ENCODE data around the gene KLHL29.

Gene KLHL29

DNA sequence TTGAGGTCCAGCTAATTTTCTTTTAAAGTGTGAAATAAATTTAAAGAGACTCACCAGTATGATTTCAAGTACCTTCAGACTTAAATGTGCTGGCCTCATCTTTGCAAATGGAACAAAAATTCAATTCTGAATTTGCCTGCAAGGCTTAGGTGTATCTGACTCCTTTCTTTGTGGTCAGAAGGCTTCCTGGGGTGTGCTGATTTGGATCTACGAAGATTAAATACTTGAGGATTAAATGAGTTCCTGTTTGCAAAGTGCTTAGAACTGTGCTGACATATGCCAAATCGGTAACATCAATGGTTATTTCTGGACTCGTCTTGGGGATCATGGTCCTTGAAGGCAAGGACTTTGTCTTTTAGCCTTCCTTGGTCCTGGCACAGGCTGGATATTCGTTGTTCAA, 9.7 kb downstream of the KLHL29 start:
- no peak for DNase-seq (ENCODE audit: low read depth in 2 of 2)

DNA sequence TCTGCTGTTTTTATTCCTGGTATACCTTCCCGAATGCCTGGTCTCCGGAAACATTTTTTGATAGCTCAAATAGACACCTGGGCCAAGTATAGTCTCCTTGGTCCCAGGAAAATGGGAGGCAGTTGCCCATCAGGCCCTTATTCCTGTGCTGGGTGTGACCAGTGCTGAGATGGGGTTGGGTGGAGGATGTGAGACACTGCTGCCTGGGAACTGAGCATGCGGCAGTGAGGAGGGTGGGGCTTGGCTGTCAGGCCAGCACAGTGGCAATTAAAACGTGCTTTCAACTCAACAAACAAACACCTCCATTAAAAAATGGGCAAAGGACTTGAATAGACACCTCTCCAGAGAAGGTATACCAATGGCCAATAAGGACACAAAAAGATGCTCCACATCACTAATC, 12.5 kb downstream of the KLHL29 start:
- DNase-seq (ENCODE audit: low read depth in 2 of 2): no peak

DNA sequence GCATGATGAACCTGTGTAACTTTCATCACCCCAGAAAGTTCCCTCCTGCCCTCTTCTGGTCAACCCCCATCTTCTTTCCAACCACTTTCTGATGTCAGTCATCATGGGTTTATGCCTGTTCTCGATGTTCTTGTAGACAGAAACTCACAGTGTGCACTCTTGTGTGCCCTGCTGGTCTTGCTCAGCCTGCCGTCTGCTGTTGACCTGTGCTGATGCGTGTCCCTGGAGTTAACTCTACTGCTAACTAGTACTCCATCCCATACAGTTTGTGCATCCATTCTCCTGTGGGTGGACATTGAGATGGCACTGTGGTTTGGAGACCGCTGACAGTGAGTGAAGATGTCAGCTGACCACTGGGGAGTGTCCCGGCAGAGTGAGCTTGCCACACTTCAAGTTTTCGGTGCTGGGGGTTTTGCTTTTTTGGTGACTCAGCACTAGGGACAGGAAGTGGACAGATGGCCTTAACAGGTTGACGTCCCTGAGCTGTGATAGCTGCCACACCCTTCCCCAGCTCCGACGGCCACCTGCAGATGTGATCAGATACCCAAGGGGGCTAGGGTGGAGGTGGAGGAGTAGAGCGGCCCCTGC, 14.8 kb downstream of the KLHL29 start:
- DNase-seq (ENCODE audit: low read depth in 2 of 2): no peak

DNA sequence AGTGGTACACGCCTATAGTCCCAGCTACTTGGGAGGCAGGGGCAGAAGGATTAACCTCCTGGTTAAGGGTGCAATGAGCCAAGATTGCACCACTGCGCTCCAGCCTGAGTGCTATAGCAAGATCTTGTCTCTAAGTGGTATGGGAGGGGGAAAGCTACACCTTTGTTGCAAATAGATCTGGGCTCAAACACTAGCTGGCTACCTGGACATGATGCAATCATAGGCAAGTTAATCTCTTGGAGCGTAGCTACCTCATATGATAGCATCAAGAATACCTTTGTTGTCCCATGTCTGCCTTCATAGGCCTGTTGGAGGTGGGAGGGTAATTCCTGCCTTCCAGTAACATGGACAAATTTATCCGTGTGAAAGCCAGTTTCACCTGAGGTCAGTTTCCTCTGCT, 15.7 kb downstream of the KLHL29 start:
- no peak for DNase-seq (ENCODE audit: low read depth in 2 of 2)

DNA sequence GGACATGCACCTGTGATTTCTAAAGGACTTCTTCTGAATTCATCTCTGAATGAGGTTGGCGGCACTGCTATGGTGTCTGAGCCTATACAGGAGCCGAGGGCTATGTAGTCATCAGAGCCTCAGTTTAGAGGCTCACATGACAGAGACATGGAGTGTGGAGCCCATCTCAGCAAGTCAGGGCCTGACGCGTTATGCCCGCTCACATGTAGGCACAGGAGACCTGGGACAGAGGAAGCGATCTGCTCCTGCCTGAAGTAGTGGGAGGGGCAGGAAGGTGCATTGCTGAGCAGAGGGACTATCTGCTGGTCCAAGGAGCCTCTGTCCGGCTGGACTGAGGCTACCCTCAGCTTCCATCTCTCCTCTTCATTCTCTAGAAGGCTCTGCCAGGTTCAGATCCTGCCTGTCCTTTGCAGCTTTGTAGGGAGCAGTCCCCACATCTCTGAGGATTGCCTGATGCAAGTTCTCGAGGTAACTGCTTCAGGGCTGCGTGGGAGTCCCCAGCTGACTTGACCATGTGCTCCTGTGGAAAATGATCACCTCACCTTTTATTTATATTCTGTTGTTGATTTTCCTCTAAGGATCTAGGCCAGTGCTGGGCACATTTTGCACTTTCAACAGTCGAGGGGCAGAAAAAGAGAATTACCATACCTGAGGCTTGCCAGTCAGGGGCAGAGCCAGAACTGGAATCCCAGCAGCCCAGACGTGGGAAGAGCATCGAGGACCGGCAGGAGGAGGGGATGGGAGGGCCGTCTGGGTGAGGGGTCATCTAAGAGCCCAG, 16.6 kb downstream of the KLHL29 start:
- DNase-seq (ENCODE audit: low read depth in 2 of 2): no peak

DNA sequence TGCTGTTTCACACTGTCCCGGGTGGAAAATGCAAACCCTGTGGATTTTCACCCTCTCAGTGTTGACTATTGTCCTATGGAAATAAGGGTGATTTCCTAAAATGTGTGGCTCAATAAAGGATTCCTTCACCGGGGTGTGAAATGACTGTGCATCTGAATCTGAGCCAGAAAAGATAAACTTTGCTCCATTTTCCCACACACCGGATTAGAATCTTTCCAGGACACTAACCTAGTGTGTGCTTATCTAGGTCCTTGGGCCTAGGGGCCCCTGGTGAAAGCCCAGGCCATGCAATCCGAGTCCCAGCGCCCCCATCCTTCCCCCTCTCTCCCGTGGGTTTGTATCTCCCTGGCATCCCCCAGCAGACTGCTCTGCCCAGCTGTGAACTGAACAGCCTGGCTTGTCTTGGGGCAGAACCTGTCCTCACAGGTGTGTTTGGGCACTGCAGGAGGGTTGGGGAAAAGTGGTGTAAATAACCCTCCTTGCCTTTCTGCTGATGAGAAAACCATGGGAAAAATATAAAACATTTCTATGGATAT, 17.3 kb downstream of the KLHL29 start:
- no peak for DNase-seq (ENCODE audit: low read depth in 2 of 2)

DNA sequence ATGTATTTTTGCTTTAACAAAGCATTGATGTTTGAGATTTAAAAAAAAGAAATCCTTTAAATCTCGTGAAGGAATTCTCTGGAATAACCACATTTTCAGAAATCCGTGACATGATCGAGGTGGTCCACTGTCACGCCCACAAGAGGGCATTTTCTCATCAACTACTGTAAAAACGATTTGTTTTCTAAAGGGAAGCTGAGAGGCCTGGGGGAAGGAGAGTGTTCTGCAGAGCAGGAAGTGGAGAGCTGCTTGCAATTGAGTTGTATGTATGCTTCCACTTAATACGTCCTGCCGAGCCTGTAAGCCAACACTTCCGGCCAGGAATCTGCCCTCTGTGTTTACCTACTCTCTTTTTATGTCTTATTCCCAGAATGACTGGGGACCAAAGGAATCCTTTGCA, 19.4 kb downstream of the KLHL29 start:
- no peak for DNase-seq (ENCODE audit: low read depth in 2 of 2)

DNA sequence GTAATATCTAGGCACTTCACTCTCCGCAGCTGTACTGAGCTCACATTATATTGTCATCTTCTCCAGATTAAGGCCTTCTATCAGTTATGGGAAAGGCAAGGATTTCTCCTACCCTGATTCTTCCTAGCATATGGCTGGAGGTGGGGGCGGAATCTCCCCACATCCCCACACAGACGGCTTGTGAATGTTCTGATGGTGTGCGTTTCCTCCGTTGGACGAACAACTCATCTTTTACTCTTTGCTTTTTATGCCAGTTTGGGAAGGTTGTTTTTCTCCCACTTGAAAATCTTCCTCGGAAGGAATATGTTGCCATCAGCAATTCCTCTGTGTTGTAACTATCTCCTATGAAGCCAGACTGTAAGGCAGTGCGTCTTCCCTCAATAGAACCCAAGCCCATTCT, 24.3 kb downstream of the KLHL29 start:
- no peak for DNase-seq (ENCODE audit: low read depth in 2 of 2)

DNA sequence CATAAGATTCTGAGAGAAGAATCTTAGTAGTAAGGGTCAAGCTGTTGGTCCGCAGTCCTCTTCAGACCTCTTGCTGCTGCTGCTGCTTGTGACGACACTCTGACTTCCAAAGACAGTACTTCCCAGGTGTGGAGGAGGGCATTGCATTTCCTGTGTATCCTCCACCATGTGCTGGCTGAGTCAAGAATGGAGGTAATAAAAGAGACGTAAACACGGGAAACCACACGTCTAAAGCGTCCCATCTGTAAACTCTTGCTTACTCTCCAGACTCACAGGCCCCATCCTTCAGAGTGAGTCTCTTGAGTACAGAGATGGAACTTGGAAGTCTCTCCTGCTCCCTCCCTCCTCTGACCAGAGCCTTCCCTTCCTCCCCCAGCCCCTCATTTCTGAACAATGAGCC, 25.6 kb downstream of the KLHL29 start:
- no peak for DNase-seq (ENCODE audit: low read depth in 2 of 2)

DNA sequence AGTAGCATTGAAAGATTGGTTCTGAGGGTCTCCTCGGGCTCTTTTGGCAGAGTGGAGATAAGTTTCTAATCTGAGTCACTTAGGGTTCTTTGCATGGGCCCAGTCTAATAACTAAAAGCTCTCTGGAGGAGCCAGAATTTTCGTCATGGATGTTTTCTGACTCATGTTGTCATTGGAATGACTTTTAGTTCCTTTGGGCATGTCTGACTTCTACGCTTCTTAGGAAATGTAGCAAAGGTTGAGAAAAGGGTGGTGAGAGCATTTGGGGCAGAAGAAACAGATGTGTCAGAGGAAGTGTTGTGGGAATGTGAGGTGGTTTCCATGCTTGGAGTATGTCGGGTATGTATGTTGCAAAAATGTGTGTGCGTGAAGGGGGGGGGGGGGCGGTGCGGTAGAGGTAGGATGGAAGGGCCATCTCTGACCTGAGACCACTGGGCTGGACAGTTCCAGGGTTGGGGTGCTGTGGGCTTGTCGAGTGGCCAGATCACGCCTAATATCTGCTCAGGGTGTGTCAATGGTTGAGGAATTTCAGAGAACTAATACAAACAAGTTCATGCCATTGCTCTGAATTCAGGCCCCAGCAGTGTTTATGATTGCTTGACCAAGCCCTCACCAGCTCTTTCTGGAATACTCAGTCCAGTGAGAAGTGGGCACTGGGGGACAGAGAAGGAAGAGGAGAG, 26.9 kb downstream of the KLHL29 start:
- no peak for DNase-seq (ENCODE audit: low read depth in 2 of 2)

DNA sequence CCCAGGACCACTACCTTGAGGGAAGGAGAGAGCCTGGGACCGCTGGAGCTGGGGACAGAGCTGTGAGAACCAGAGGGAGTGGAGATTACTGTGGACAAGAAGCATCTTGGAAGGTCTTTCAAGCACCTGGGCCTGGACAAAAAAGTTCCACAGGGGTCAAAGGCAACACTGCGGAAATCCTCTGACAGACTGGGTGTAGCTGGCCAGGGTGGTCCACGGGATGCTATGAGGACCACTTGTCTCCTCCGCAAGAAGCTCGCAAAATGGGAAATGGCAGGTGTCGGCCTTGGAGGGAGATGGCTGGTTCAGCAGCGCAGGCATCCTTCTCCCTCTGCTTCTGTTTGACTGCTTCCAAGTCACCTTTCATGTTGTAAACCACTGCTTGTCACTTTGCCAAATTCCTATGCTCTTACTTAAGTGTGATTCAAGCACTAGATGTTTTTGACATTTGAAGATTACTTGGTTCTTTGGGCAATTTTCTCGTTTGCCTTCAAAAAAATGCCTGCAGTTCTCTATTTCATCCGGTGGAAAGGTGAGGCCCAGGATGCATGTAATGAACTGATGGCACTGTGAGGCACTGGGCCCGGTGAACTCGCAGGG, 27.7 kb downstream of the KLHL29 start:
- DNase-seq (ENCODE audit: low read depth in 2 of 2): no peak

DNA sequence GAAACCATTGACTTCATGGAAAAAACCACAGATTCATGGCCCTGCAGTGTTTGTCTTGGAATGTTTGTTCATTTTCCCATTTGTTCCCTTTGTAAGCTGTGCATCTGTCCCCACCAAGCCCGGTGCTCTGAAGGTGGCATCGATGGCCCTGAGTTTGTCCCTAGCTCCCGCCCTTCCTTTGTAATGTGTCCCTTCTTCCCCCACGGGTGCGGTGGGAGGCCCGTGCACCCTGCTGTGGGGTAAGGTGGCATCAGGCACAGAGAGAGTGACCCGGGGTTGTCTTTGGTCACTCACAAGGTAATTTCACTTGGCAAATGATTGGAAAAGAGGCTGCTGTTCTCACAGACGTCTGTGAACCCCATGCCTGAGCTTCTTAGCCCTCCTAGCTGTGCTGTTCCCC, 28.7 kb downstream of the KLHL29 start:
- no peak for DNase-seq (ENCODE audit: low read depth in 2 of 2)

DNA sequence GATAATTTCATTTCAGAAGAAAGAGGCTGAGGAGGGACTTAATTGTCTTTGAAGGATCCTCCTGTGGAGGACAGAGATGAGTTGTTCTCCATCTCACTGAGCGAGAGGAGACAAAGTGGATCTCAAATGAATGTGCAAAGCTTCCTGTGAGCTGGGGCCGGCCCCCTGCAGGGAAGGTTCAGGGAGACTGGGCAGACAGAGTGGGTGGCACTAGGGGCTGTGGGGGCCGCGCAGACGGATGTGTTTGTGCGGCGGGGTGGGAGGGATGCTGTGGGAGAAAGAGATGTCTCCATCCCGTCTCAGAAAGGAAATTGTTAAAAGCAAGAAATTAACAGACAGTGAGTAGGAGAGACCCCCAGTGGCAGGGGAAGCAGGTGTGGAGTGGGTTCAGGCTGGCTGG, 29.1 kb downstream of the KLHL29 start:
- DNase-seq (ENCODE audit: low read depth in 2 of 2): no peak

DNA sequence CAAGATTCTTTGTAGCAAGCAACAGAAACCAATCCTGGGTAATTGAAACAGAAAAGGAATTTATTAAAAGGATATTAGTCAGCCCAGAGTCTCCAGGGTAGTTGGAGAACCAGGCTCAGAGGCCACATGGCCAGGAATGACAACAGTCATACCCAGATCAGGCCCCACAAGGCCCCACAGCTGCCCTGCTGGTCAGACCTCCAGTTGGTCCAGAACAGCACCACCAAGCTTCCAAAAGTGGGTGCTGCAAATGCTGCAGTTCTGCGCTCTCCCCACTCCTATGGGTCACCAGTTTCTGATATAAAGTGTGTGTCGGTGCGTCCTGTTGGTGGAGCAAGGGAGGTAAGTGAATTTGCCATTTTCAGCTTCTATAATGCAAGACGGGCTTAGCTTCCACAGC, 29.9 kb downstream of the KLHL29 start:
- no peak for DNase-seq (ENCODE audit: low read depth in 2 of 2)

DNA sequence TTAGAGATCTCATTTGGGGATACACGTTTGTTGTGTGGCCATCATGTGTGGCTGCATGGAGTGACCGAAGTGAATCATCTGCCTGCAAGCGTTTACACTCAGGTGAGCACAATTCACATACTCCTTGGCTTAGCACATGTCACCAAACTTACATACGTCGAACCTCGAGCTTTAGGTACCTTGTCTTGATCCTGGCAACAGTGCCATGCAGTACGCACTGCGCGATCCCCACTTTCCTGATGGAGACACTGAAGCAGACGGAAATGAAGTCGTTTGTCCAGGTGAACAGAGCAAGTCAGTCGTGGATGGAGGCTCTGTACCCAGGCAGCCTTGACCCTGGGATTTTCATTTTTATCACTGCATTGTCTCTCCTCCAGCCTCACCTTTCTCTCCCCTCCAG, 32.3 kb downstream of the KLHL29 start:
- DNase-seq (ENCODE audit: low read depth in 2 of 2): no peak

DNA sequence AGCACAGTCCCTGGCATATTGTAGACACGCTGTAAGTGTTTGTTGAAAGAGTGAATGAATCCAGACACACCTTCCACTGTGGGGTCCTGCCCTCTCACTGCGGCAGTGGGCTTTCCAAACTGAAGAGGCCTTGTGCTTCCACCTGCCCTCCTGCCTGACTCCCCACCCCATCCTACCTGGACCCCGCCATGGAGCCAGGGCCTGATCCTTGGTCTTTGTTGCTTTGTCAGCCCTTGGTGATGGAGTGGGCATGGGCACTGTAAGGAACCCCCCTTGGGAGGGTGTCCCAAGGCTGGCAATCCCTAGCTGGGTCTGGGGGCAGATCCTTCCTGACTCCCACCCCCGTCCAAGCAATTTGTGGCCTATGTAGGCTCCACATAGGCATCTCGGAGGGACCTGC, 33.1 kb downstream of the KLHL29 start:
- no peak for DNase-seq (ENCODE audit: low read depth in 2 of 2)

DNA sequence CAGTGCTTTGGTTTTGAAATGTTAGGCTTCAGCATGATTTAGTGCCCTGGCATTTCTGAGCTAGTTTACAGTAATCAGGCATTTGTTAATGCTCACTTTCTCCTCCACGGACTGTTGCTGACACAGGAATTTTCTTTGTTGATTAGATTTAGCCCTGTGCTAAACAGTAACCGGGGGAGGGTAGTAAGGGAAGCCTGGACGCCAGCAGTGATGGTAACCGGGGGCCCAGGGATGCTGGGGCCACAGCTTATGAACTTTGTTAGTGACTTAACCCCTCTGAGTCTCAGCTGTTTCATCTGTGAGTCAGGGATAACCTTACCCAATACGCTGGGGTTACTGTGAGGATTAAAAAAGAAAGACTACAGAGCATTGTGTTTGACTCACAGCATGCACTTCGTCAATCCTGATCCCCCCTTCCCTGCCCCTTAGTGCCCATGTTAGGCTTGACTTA, 33.5 kb downstream of the KLHL29 start:
- no peak for DNase-seq (ENCODE audit: low read depth in 2 of 2)

DNA sequence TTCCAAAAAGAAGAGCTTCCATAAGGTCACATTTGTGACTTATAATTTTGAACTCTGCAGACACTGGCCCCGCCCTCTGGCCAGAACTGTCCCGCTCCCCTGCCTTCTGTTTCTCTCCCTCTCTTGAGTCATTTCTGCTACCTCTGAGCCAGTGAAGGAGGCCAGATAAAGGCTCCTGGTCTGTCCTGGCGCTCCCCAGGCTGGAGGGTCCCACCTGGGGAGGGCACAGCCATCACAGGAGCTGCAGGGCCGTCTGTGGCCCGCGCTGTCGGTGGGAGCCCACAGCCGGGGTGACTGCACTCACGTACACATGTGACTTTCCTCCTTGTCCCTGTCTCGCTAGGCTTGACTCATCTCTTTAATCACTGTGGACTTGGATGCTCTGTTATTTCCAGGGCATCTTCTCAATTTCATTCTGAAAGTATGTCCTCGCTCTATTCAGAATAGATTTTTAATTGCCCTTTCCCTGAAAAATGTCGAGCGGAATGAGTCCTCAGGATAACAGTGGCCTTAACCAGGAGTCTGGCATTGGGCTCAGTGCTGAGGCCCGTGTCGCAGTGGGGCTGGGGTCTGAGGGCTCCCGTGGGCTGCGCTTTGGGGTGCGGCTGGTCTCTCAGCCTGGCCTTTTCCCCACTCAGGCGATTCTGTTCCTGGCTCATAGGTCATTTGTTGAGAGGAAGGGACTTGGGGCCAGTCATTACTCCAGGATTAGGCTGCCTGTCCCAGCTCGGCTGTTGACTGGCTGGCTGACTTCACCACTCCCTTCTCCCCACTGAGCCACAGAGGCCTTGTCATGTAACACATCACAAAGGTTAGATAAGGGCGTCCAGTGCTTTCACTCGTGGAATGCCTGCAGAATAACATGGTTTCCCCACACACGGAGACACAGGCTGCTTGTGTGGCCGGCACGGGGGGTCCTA, 34.5 kb downstream of the KLHL29 start:
- no peak for DNase-seq (ENCODE audit: low read depth in 2 of 2)

DNA sequence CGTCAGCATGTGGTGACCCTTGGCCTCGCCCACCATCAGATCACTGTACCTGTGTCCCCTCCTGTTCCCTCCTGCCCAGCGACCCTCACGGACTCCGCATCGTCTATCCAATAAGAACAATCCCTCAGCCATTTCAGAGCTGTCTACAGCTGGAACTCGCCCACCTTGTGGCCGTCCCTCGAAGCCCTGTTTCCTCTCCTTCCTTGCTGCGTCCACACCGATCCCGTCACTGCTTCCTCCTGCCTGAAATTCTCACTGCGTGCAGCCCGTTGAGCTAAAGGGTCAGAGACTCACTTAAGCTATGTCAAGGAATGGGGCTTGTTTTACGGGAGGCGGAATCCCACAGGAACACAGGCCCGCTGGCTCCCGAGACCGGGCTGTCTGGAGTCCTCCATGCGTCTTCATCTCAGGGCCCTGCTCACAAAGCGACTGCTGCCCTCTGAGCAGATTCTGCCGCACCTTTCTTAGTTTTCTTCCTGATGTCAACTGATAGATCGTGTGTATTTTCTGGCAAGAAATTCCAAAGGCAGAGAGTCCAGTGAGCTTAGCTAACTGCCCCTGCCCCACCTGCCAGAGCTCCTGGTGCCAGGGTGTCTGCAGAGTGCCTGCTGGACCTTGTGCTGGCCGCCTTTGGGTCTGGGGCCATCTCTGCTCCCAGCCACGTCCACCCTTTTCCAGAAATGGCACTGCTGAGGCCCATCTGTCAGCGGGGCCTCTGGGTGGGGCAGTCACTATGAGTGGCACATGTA, 35.3 kb downstream of the KLHL29 start:
- DNase-seq (ENCODE audit: low read depth in 2 of 2): no peak

DNA sequence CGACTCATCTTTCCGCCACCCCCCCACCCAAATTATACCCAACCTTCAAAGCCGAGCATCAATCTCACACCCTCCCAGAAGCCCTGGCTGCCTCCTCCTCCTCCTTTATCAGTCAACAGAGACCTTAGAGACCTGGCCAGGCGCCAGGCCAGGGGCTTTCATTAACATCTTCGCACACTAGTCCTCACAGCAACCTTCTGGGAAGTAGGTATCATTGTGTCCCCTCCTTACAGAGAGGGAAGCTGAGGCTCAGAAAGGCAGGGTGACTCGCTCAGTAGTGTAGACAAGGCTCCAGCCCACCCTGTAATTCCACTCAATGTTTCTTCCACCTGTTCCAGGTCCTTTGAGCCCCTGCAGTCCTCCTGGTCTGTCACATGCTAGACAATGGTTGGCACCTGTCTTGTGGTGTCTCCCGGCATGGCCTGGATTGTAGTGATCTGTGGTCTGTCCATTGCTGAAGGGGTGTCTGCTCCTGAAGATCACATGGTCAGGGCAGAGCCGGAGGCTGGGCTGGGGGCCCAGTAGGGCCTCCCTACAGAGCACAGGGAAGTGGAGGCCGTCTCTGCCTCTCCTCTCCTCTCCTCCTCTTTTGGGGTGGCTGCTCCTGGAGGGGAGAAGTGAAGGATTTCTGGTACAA, 36.0 kb downstream of the KLHL29 start:
- no peak for DNase-seq (ENCODE audit: low read depth in 2 of 2)
